Psoas muscle (tissue), 8 donors: ENCODE data around the gene COLEC11. TPM values are rescaled to one million over a fixed set of nuclear protein-coding genes. Genes with fewer than 3 reads are reported as not detected.

ENCODE experiments used
- ATAC-seq, 4 donors: fragments of 200-7000 bp; cut with Tn5 transposase; one replicate each; pipeline ENCODE4 v1.9.1; 2020; ENCODE audit warnings: moderate library complexity in 3 of 4, mild to moderate bottlenecking in 2 of 4
- DNase-seq, 2 donors: peaks; one replicate each; pipeline ENCODE4 v3.0.0-alpha.2; 2020
- H3K27ac ChIP-seq: fragments of 200-600 bp; one replicate; pipeline ENCODE4 v1.8.0; 2022
- H3K27me3 ChIP-seq, 3 donors: fragments of 200-600 bp in 1 of 3; one replicate each; pipeline versions ENCODE4 v1.6.1 to v1.8.0; 2013 to 2022; ENCODE audit warnings: low read length in 2 of 3, mild to moderate bottlenecking in 2 of 3, moderate library complexity in 1 of 3; ENCODE audit not compliant: insufficient read depth in 3 of 3
- H3K36me3 ChIP-seq, 2 donors: fragments of 200-600 bp in 1 of 2; one replicate each; pipeline versions ENCODE4 v1.6.1 to v1.8.0; 2013 to 2022; ENCODE audit warnings: low read depth in 1 of 2, mild to moderate bottlenecking in 1 of 2, moderate library complexity in 1 of 2; ENCODE audit not compliant: insufficient read depth in 1 of 2
- H3K4me1 ChIP-seq: fragments of 200-600 bp; one replicate; pipeline ENCODE4 v1.8.0; 2022
- H3K4me3 ChIP-seq: fragments of 200-600 bp; one replicate; pipeline ENCODE4 v1.8.0; 2022; ENCODE audit warnings: mild to moderate bottlenecking
- H3K9me3 ChIP-seq: fragments of 200-600 bp; one replicate; pipeline ENCODE4 v1.8.0; 2022
- CTCF ChIP-seq: fragments of 200-600 bp; IDR thresholded peaks from one replicate; pipeline ENCODE4 v1.8.0; 2022; ENCODE audit warnings: antibody characterized with exemption
- WGBS, 3 donors: extraction: QIAGEN DNeasy Blood & Tissue Kit; methylation state at CpG; one replicate each; pipeline versions ENCODE4 v1.1.6 to v1.1.7; 2013; 5-methylcytosine and 5-hydroxymethylcytosine counted together
- intact Hi-C, 2 donors: fragments of 100-400 bp; cut with DNase I; formaldehyde crosslinking; loops; one replicate each; pipeline versions ENCODE4 v1.11.0 to v1.14.2; 2022
- polyA plus RNA-seq, 3 donors: library from polyadenylated mRNA; stranded (reverse); fragments of 200-250 nt; gene quantifications; one replicate each; pipeline ENCODE4 v1.2.3, GENCODE V29; 2013
- total RNA-seq, 4 donors: library from RNA; stranded (reverse); fragmentation: NEBNext Ultra II Directional in 2 of 4; extraction: Animal tissue kit (Norgen Biotek cat#: 25700) in 2 of 4; gene quantifications; one replicate each; pipeline versions ENCODE4 v1.2.1 to v1.2.4, GENCODE V29; 2021 to 2023
- donor health status: healthy with polysubstance abuse.
- donor health status: DM: no; HTN: no; CAD: no; lungs with moderate emphysema.
- donor health status: Bipolar disorder and iron deficiency.
- donor health status: healthy.
- donor health status: DM: yes; HTN: yes; CAD: no.
- donor health status: DM: no; HTN: no; CAD: no.
- donor health status: DM: no; HTN: no; CAD: no.
- donor health status: DM: yes; HTN: yes; CAD: no.

The COLEC11 gene
- total and polyA plus RNA-seq, 7 donors, result 0.22 to 1.0 (median 0.38) TPM; not detected in 1

- 56 to 65% (median 63%) methylated on average over 12 of the region's 12 CpGs for WGBS, 3 donors
- ATAC-seq (no peak), DNase-seq (no peak)
- H3K27ac ChIP-seq, result no peak overlapping the region
- H3K27me3 ChIP-seq, result no peaks in the 10 kb centered on the region
- no peak for TF ChIP-seq CTCF
- intact Hi-C loops, result no loop called here
- H3K9me3 ChIP-seq, result no peaks in the 10 kb centered on the region
- H3K36me3 ChIP-seq, result no peaks in the 10 kb centered on the region
- no peaks in the 10 kb centered on the region for H3K4me1 ChIP-seq
- no peak overlapping the region for H3K4me3 ChIP-seq
Measured at GRCh38 chr2:3626118-3626811, 31.4 kb downstream of the COLEC11 start.

GRCh38 chr2:3626812-3627499 is 32.0 kb downstream of the COLEC11 start:
- WGBS, 3 donors, result 84 to 92% (median 90%) methylated on average over 25 of the region's 25 CpGs
- H3K27ac ChIP-seq, result no peak overlapping the region

GRCh38 chr2:3627500-3628100 is 32.7 kb downstream of the COLEC11 start:
- intact Hi-C loops, result no loop called here
- peak in 1 of 2 donors; percentile 38 for DNase-seq
- Histone ChIP-seq H3K9me3 (no peaks in the 10 kb centered on the region), H3K4me3 (no peak overlapping the region), H3K27ac (no peak overlapping the region), H3K27me3 (no peaks in the 10 kb centered on the region), H3K4me1 (no peaks in the 10 kb centered on the region), H3K36me3 (no peaks in the 10 kb centered on the region)
- no peak for ATAC-seq
- TF ChIP-seq CTCF, result no peak
- WGBS, 3 donors, result 90 to 96% (median 93%) methylated on average over 21 of the region's 21 CpGs

More at GRCh38 chr2:3626812-3627499, 32.0 kb downstream of the COLEC11 start:
- Histone ChIP-seq H3K4me1 (no peaks in the 10 kb centered on the region), H3K27me3 (no peaks in the 10 kb centered on the region), H3K36me3 (no peaks in the 10 kb centered on the region), H3K9me3 (no peaks in the 10 kb centered on the region), H3K4me3 (no peak overlapping the region)
- TF ChIP-seq CTCF, result no peak
- DNase-seq, result peak in 1 of 2 donors; percentile 34
- no peak for ATAC-seq
- intact Hi-C loops, result no loop called here

GRCh38 chr2:3628241-3628679 is 33.3 kb downstream of the COLEC11 start:
- 84 to 87% (median 85%) methylated on average over 10 of the region's 10 CpGs for WGBS, 3 donors
- DNase-seq, result peak in 1 of 2 donors; percentile 43
- H3K27me3 ChIP-seq, result no peaks in the 10 kb centered on the region
- intact Hi-C loops, result no loop called here
- H3K27ac ChIP-seq, result no peak overlapping the region
- ATAC-seq, result no peak
- no peak overlapping the region for H3K4me3 ChIP-seq
- no peaks in the 10 kb centered on the region for H3K9me3 ChIP-seq
- no peaks in the 10 kb centered on the region for H3K36me3 ChIP-seq
- no peak for TF ChIP-seq CTCF
- H3K4me1 ChIP-seq, result no peaks in the 10 kb centered on the region
